ENCODE measurements around the gene PECR. TPM values are rescaled to one million over a fixed set of nuclear protein-coding genes. Genes with fewer than 3 reads are reported as not detected.

The PECR gene
- total and polyA plus RNA-seq, 9 of the 15 experiments (the other 6 are each of a cell fraction or from before 2014, with no cell fraction given) = 1.1 to 10.3 (median 8.2) TPM

GRCh38 chr2:216090369-216090786, 8.8 kb upstream of the PECR start (continued):
- TF ChIP-seq RERE (CRISPR knock-in tag; IDR thresholded peaks at IDR 0.05; ENCODE audit: borderline replicate concordance) (no peak), KLF6 (CRISPR knock-in tag; IDR thresholded peaks at IDR 0.05; ENCODE audit: borderline replicate concordance) (no peak), THRAP3 (IDR thresholded peaks at IDR 0.05; ENCODE audit: borderline replicate concordance) (no peak), CHD4 (IDR thresholded peaks at IDR 0.05; ENCODE audit: insufficient read depth, insufficient replicate concordance, low read depth, low read length, poor library complexity, severe bottlenecking) (no peak), EHMT2 (IDR thresholded peaks at IDR 0.05) (no peak), POLR2AphosphoS5 (IDR thresholded peaks at IDR 0.05; ENCODE audit: control insufficient read depth, insufficient read depth, low read depth, low read length) (no peak), CBX8 (IDR thresholded peaks at IDR 0.05; ENCODE audit: borderline replicate concordance, extremely low read depth, low read depth, low read length, poor library complexity, severe bottlenecking) (no peak)
